Neural cell (in vitro differentiated cells): ENCODE measurements around the gene LGR5. TPM values are rescaled to one million over a fixed set of nuclear protein-coding genes. Genes with fewer than 3 reads are reported as not detected.

Source experiments
- H2AFZ ChIP-seq: fragments of 200-600, 300-800 bp; sonication (generic), shearing (Covaris generic); 2 replicates; pipeline ENCODE4 v1.6.0; 2014; ENCODE audit warnings: low read depth, mild to moderate bottlenecking, antibody characterized with exemption, low read length, moderate library complexity
- H3F3A ChIP-seq: fragments of 200-600 bp; shearing (Covaris generic); 2 replicates; pipeline ENCODE4 v1.6.1; 2016; ENCODE audit warnings: mild to moderate bottlenecking, moderate library complexity, mixed read lengths, antibody characterized with exemption, low read length; ENCODE audit not compliant: insufficient read depth, poor library complexity, severe bottlenecking
- H3K27ac ChIP-seq: fragments of 200-600, 300-800 bp; sonication (generic), shearing (Covaris generic); 2 replicates; pipeline ENCODE4 v1.5.1; 2014; ENCODE audit warnings: mild to moderate bottlenecking, low read length, moderate library complexity
- H3K27me3 ChIP-seq: fragments of 300-800, 200-600 bp; sonication (generic), shearing (Covaris generic); 2 replicates; pipeline ENCODE4 v1.6.0; 2014; ENCODE audit warnings: mild to moderate bottlenecking, low read depth, low read length, moderate library complexity; ENCODE audit not compliant: insufficient read depth
- H3K36me3 ChIP-seq: fragments of 300-800, 200-600 bp; sonication (generic), shearing (Covaris generic); 2 replicates; pipeline ENCODE4 v1.5.1; 2014; ENCODE audit warnings: mild to moderate bottlenecking, antibody characterized with exemption, low read length, moderate library complexity; ENCODE audit not compliant: insufficient read depth
- H3K4me2 ChIP-seq: fragments of 300-800, 200-600 bp; sonication (generic), shearing (Covaris generic); 2 replicates; pipeline ENCODE4 v1.6.0; 2014; ENCODE audit warnings: mild to moderate bottlenecking, low read length
- H3K4me3 ChIP-seq: fragments of 300-800, 200-600 bp; sonication (generic), shearing (Covaris generic); 2 replicates; pipeline ENCODE4 v1.5.1; 2014; ENCODE audit warnings: mild to moderate bottlenecking, low read length, moderate library complexity
- H3K79me2 ChIP-seq: fragments of 200-600 bp; shearing (Covaris generic); replicated peaks from 2 replicates; pipeline ENCODE4 v1.6.0; 2014; ENCODE audit warnings: mild to moderate bottlenecking, low read length, moderate library complexity; ENCODE audit not compliant: insufficient read depth
- H3K9ac ChIP-seq: fragments of 300-800, 200-600 bp; sonication (generic), shearing (Covaris generic); 2 replicates; pipeline ENCODE4 v1.6.1; 2016; ENCODE audit warnings: mild to moderate bottlenecking, low read length, mixed read lengths
- H3K9me2 ChIP-seq: fragments of 200-600 bp; shearing (Covaris generic); 2 replicates; pipeline ENCODE4 v1.6.1; 2016; ENCODE audit warnings: mild to moderate bottlenecking, low read length, mixed read lengths; ENCODE audit not compliant: insufficient read depth
- H3K9me3 ChIP-seq: fragments of 200-600, 300-800 bp; sonication (generic), shearing (Covaris generic); 2 replicates; pipeline ENCODE4 v1.6.1; 2016; ENCODE audit warnings: mild to moderate bottlenecking, mixed run types, low read length, moderate library complexity, mixed read lengths
- H4K20me1 ChIP-seq: fragments of 200-600 bp; shearing (Covaris generic); 2 replicates; pipeline ENCODE4 v1.6.1; 2016; ENCODE audit warnings: mild to moderate bottlenecking, mixed run types; ENCODE audit not compliant: insufficient read depth
- CTCF ChIP-seq: fragments of 450-650 bp; IDR thresholded peaks from 2 replicates; pipeline ENCODE4 v1.5.1; 2014; ENCODE audit warnings: antibody characterized with exemption, mild to moderate bottlenecking, moderate library complexity; ENCODE audit not compliant: poor library complexity, severe bottlenecking
- EP300 ChIP-seq: fragments of 450-650 bp; conservative IDR thresholded peaks from 2 replicates; pipeline ENCODE4 v1.6.1; 2014; ENCODE audit warnings: antibody characterized with exemption, mild to moderate bottlenecking, moderate library complexity; ENCODE audit not compliant: poor library complexity, severe bottlenecking
- EZH2 ChIP-seq: fragments of 200-600, 300-800 bp; shearing (Covaris generic), sonication (generic); IDR thresholded peaks from 2 replicates; pipeline ENCODE4 v1.6.1; 2014; ENCODE audit warnings: antibody characterized with exemption, low read length, borderline replicate concordance, mild to moderate bottlenecking; ENCODE audit not compliant: insufficient read depth, poor library complexity, severe bottlenecking
- MXI1 ChIP-seq: fragments of 450-650 bp; conservative IDR thresholded peaks from 2 replicates; pipeline ENCODE4 v1.6.1; 2014; ENCODE audit warnings: antibody characterized with exemption, mild to moderate bottlenecking; ENCODE audit not compliant: poor library complexity, severe bottlenecking
- POLR2AphosphoS5 ChIP-seq: IDR thresholded peaks from 2 replicates; pipeline ENCODE4 v1.6.1; 2012
- RAD21 ChIP-seq: fragments of 450-650 bp; conservative IDR thresholded peaks from 2 replicates; pipeline ENCODE4 v1.6.1; 2014; ENCODE audit warnings: antibody characterized with exemption, mild to moderate bottlenecking, moderate library complexity
- REST ChIP-seq: IDR thresholded peaks from 2 replicates; pipeline ENCODE4 v1.6.1; 2012; ENCODE audit warnings: borderline replicate concordance
- SMC3 ChIP-seq: fragments of 450-650 bp; conservative IDR thresholded peaks from 2 replicates; pipeline ENCODE4 v1.6.1; 2014; ENCODE audit warnings: antibody characterized with exemption, mild to moderate bottlenecking, moderate library complexity; ENCODE audit not compliant: poor library complexity
- TAF1 ChIP-seq: IDR thresholded peaks from 2 replicates; pipeline ENCODE4 v1.6.1; 2012; ENCODE audit warnings: low read depth
- polyA plus RNA-seq: library from polyadenylated mRNA; depleted of rRNA; stranded (reverse); fragments of >200 nt; gene quantifications from 2 replicates; pipeline ENCODE4 v1.2.3, GENCODE V29; 2014

Gene LGR5
- polyA plus RNA-seq, 1 donor from 2014 or later: 0.16 TPM

GRCh38 chr12:71469258-71469750, 29.7 kb downstream of the LGR5 start:
- Histone ChIP-seq H3K27ac (no peak overlapping the region), H3K9me3 (peaks cover 5% of the 10 kb centered on the region), H3K4me2 (no peak overlapping the region), H3K79me2 (no peaks in the 10 kb centered on the region), H3F3A (no peaks in the 10 kb centered on the region), H2AFZ (no peak overlapping the region), H4K20me1 (no peaks in the 10 kb centered on the region), H3K36me3 (no peaks in the 10 kb centered on the region), H3K9me2 (no peaks in the 10 kb centered on the region), H3K4me3 (no peak overlapping the region), H3K9ac (no peak overlapping the region), H3K27me3 (no peaks in the 10 kb centered on the region)
- TF ChIP-seq RAD21 (no peak), REST (no peak), POLR2AphosphoS5 (no peak), TAF1 (no peak), MXI1 (no peak), EZH2 (no peak), CTCF (no peak), EP300 (no peak), SMC3 (no peak)

GRCh38 chr12:71472441-71472911, 32.9 kb downstream of the LGR5 start:
- H3K4me2 ChIP-seq: no peak overlapping the region
- no peak overlapping the region for H3K4me3 ChIP-seq
- no peaks in the 10 kb centered on the region for H3K9me2 ChIP-seq
- TF ChIP-seq EZH2 (no peak), CTCF (no peak), EP300 (no peak), POLR2AphosphoS5 (no peak), SMC3 (no peak), RAD21 (no peak), TAF1 (no peak), MXI1 (no peak), REST (no peak)
- H3F3A ChIP-seq: no peaks in the 10 kb centered on the region
- no peaks in the 10 kb centered on the region for H3K79me2 ChIP-seq
- no peaks in the 10 kb centered on the region for H4K20me1 ChIP-seq
- no peaks in the 10 kb centered on the region for H3K27me3 ChIP-seq
- H3K9me3 ChIP-seq: no peaks in the 10 kb centered on the region
- no peak overlapping the region for H3K27ac ChIP-seq
- no peak overlapping the region for H3K9ac ChIP-seq
- no peak overlapping the region for H2AFZ ChIP-seq
- H3K36me3 ChIP-seq: no peaks in the 10 kb centered on the region
